Hepatocyte (in vitro differentiated cells): ENCODE data around the gene FMN1. TPM values are rescaled to one million over a fixed set of nuclear protein-coding genes. Genes with fewer than 3 reads are reported as not detected.

ENCODE experiments used
- DNase-seq: peaks from one replicate; pipeline ENCODE4 v3.0.0-alpha.2; 2016; ENCODE audit warnings: low spot score
- H2AFZ ChIP-seq: fragments of 200-600 bp; sonication (generic); 2 replicates; pipeline ENCODE4 v1.6.0; 2016; ENCODE audit warnings: antibody characterized with exemption, mild to moderate bottlenecking
- H3K27ac ChIP-seq: fragments of 200-600 bp; sonication (generic); 2 replicates; pipeline ENCODE4 v1.5.1; 2016; ENCODE audit warnings: mild to moderate bottlenecking
- H3K27me3 ChIP-seq: fragments of 200-600 bp; sonication (generic); 2 replicates; pipeline ENCODE4 v1.6.1; 2016
- H3K36me3 ChIP-seq: fragments of 200-600 bp; sonication (generic); replicated peaks from 2 replicates; pipeline ENCODE4 v1.5.1; 2016; ENCODE audit warnings: low read depth; ENCODE audit not compliant: insufficient read depth
- H3K4me1 ChIP-seq: fragments of 200-600 bp; sonication (generic); 2 replicates; pipeline ENCODE4 v1.5.1; 2016; ENCODE audit warnings: mild to moderate bottlenecking, moderate library complexity; ENCODE audit not compliant: insufficient read depth
- H3K4me2 ChIP-seq: fragments of 200-600 bp; sonication (generic); 2 replicates; pipeline ENCODE4 v1.6.0; 2016
- H3K4me3 ChIP-seq: fragments of 200-600 bp; sonication (generic); 2 replicates; pipeline ENCODE4 v1.5.1; 2016; ENCODE audit warnings: mild to moderate bottlenecking
- H3K79me2 ChIP-seq: fragments of 200-600 bp; sonication (generic); 2 replicates; pipeline ENCODE4 v1.6.0; 2017; ENCODE audit warnings: mild to moderate bottlenecking
- H3K9me2 ChIP-seq: fragments of 200-600 bp; sonication (generic); replicated peaks from 2 replicates; pipeline ENCODE4 v1.6.0; 2017; ENCODE audit warnings: mild to moderate bottlenecking; ENCODE audit not compliant: insufficient read depth
- H3K9me3 ChIP-seq: fragments of 200-600 bp; sonication (generic); 2 replicates; pipeline ENCODE4 v1.5.1; 2016; ENCODE audit warnings: low read depth, mild to moderate bottlenecking
- H4K20me1 ChIP-seq: fragments of 200-600 bp; sonication (generic); 2 replicates; pipeline ENCODE4 v1.6.0; 2016; ENCODE audit warnings: mild to moderate bottlenecking; ENCODE audit not compliant: insufficient read depth, poor library complexity, severe bottlenecking
- CTCF ChIP-seq: fragments of 200-600 bp; sonication (generic); IDR thresholded peaks from 2 replicates; pipeline ENCODE4 v1.5.1; 2016; ENCODE audit warnings: antibody characterized with exemption, mild to moderate bottlenecking; ENCODE audit not compliant: poor library complexity
- EZH2 ChIP-seq: fragments of 200-600 bp; sonication (generic); IDR thresholded peaks from 2 replicates; pipeline ENCODE4 v1.6.1; 2016; ENCODE audit warnings: antibody characterized with exemption, mild to moderate bottlenecking, borderline replicate concordance
- EZH2phosphoT487 ChIP-seq: fragments of 200-600 bp; sonication (generic); IDR thresholded peaks from one replicate; pipeline ENCODE4 v1.6.1; 2018; ENCODE audit warnings: antibody characterized with exemption, mild to moderate bottlenecking, low read depth, moderate library complexity; ENCODE audit not compliant: unreplicated experiment, severe bottlenecking
- WGBS: methylation state at CpG from one replicate; pipeline ENCODE4 v1.1.6; 2016; ENCODE audit warnings: low lambda C conversion rate; ENCODE audit errors: missing lambda C conversion rate; 5-methylcytosine and 5-hydroxymethylcytosine counted together
- polyA plus RNA-seq: library from polyadenylated mRNA; unstranded; fragments of >200 nt; fragmentation: Nextera tagmentation; extraction: Ambion mirVana; gene quantifications from 2 replicates; pipeline ENCODE4 v1.2.1, GENCODE V29; 2016
- total RNA-seq: library from RNA; depleted of rRNA; stranded (reverse); fragments of >200 nt; gene quantifications from 2 replicates; pipeline ENCODE4 v1.2.3, GENCODE V29; 2014

Gene FMN1
- total RNA-seq (0.48 and 0.70 TPM in 2 replicates), polyA plus RNA-seq (0.07 and 0.19 TPM in 2 replicates)

GRCh38 chr15:33194704-33195670 is at the start of gene FMN1:
FMN1 (minus strand) TSS chr15:33194714; CDS start chr15:33154914, 39,800 bp downstream.
- Histone ChIP-seq H3K4me3 (peak within 1 kb of the TSS; percentile 27), H2AFZ (peak within 1 kb of the TSS; percentile 90), H4K20me1 (no peaks in the 10 kb centered on the region), H3K79me2 (no peaks in the 10 kb centered on the region), H3K27me3 (peaks cover 18% of the 10 kb centered on the region), H3K9me2 (no peaks in the 10 kb centered on the region), H3K4me1 (no peaks in the 10 kb centered on the region), H3K9me3 (no peaks in the 10 kb centered on the region), H3K36me3 (no peaks in the 10 kb centered on the region), H3K4me2 (peak within 1 kb of the TSS; percentile 82), H3K27ac (no peak within 1 kb of the TSS)
- DNase-seq, result peak; percentile 96
- TF ChIP-seq EZH2phosphoT487 (no peak), CTCF (no peak), EZH2 (no peak)
- WGBS, result 11% methylated on average over 46 of the region's 46 CpGs

GRCh38 chr15:33243869-33244268 is 49.4 kb upstream of the FMN1 start:
- H4K20me1 ChIP-seq, result no peaks in the 10 kb centered on the region
- peak; percentile 28 for DNase-seq
- H3K27ac ChIP-seq, result peak overlapping the region; percentile 42
- WGBS, result 88% methylated on average over 1 of the region's 1 CpG
- H3K4me3 ChIP-seq, result no peak overlapping the region
- TF ChIP-seq EZH2 (no peak), EZH2phosphoT487 (no peak), CTCF (no peak)
- no peaks in the 10 kb centered on the region for H3K4me1 ChIP-seq
- no peaks in the 10 kb centered on the region for H3K9me3 ChIP-seq
- H2AFZ ChIP-seq, result no peak overlapping the region
- H3K4me2 ChIP-seq, result no peak overlapping the region
- H3K79me2 ChIP-seq, result no peaks in the 10 kb centered on the region
- no peaks in the 10 kb centered on the region for H3K27me3 ChIP-seq
- H3K9me2 ChIP-seq, result no peaks in the 10 kb centered on the region
- H3K36me3 ChIP-seq, result no peaks in the 10 kb centered on the region

- WGBS, result 90% methylated on average over 2 of the region's 2 CpGs
These were observed 48.9 kb upstream of the FMN1 start for GRCh38 chr15:33243393-33243792.

More at GRCh38 chr15:33243393-33243792, 48.9 kb upstream of the FMN1 start:
- Histone ChIP-seq H3K36me3 (no peaks in the 10 kb centered on the region), H3K9me3 (no peaks in the 10 kb centered on the region), H3K27me3 (no peaks in the 10 kb centered on the region), H3K4me3 (no peak overlapping the region), H3K9me2 (no peaks in the 10 kb centered on the region), H3K79me2 (no peaks in the 10 kb centered on the region), H3K27ac (peak overlapping the region; percentile 18), H3K4me1 (no peaks in the 10 kb centered on the region), H2AFZ (no peak overlapping the region), H3K4me2 (no peak overlapping the region), H4K20me1 (no peaks in the 10 kb centered on the region)
- no peak for DNase-seq
- no peak for TF ChIP-seq EZH2
- no peak for TF ChIP-seq CTCF
- TF ChIP-seq EZH2phosphoT487, result no peak
